GM12878 (cell line): ENCODE results near the gene PTGES2. TPM values are rescaled to one million over a fixed set of nuclear protein-coding genes. Genes with fewer than 3 reads are reported as not detected.

Source experiments
- ATAC-seq: fragments of 200-7000 bp; cut with Tn5 transposase; 3 replicates; pipeline ENCODE4 v1.9.1; 2020; ENCODE audit warnings: mild to moderate bottlenecking, moderate library complexity
- BruUV-seq: library from RNA; stranded (reverse); fragments of 400-500 nt; replicated peaks from 2 replicates; lab custom pipeline; 2021; lab: Mats Ljungman, UMichigan
- CTCF ChIA-PET: fragments of 300-600 bp; sonication (Branson Sonifier 250); formaldehyde crosslinking; extraction: SDS; loops from one replicate; lab custom pipeline; 2021; ENCODE audit warnings: inconsistent platforms; lab: Yijun Ruan, JAX
- POLR2A ChIA-PET: fragments of 350-600 bp; formaldehyde crosslinking; extraction: SDS; loops from one replicate; lab custom pipeline; 2021; ENCODE audit warnings: inconsistent platforms; lab: Charles Lee
- RAD21 ChIA-PET: fragments of 300-600 bp; sonication (Branson Sonifier 250); formaldehyde crosslinking; loops from one replicate; lab custom pipeline; 2023; ENCODE audit warnings: antibody characterized with exemption; ENCODE audit not compliant: unreplicated experiment; lab: Charles Lee
- SMC1A ChIA-PET: fragments of 300-600 bp; sonication (Branson Sonifier 250); formaldehyde crosslinking; loops from one replicate; lab custom pipeline; 2023; ENCODE audit not compliant: unreplicated experiment, uncharacterized antibody; lab: Charles Lee
- DNase-seq: peaks from one replicate; pipeline ENCODE4 v3.0.0-alpha.2; 2011; ENCODE audit warnings: low read depth, low spot score
- FAIRE-seq: peaks from 3 replicates; lab custom pipeline; 2011; peaks lifted over from hg19 to GRCh38; lab: Jason Lieb, UNC
- H2AFZ ChIP-seq: 2 replicates; pipeline ENCODE4 v1.6.0; 2011; ENCODE audit warnings: low read depth, low read length, control low read depth; ENCODE audit not compliant: control insufficient read depth
- H3K27ac ChIP-seq: 2 replicates; pipeline ENCODE4 v1.5.1; 2011; ENCODE audit warnings: control low read depth; ENCODE audit not compliant: control insufficient read depth, insufficient read depth
- H3K27me3 ChIP-seq, 2 experiments: replicated peaks in 1 of 2; 2 replicates each; pipeline versions ENCODE4 v1.6.0 to v1.6.1; 2011; ENCODE audit warnings: low read length in 1 of 2; ENCODE audit not compliant: control insufficient read depth in 2 of 2, insufficient read depth in 2 of 2
- H3K36me3 ChIP-seq, 2 experiments: 2 replicates each; pipeline ENCODE4 v1.5.1; 2011; ENCODE audit warnings: low read length in 1 of 2; ENCODE audit not compliant: control insufficient read depth in 2 of 2, insufficient read depth in 2 of 2
- H3K4me1 ChIP-seq: 2 replicates; pipeline ENCODE4 v1.6.1; 2011; ENCODE audit warnings: mild to moderate bottlenecking, low read length, moderate library complexity, mixed read lengths; ENCODE audit not compliant: control insufficient read depth, insufficient read depth
- H3K4me2 ChIP-seq: 2 replicates; pipeline ENCODE4 v1.6.0; 2011; ENCODE audit warnings: control low read depth; ENCODE audit not compliant: control insufficient read depth, insufficient read depth
- H3K4me3 ChIP-seq: fragments of 200-600 bp; sonication (generic); 2 replicates; pipeline ENCODE4 v1.5.1; 2016
- H3K79me2 ChIP-seq: 2 replicates; pipeline ENCODE4 v1.6.0; 2011; ENCODE audit warnings: low read length; ENCODE audit not compliant: control insufficient read depth, insufficient read depth
- H3K9ac ChIP-seq: 2 replicates; pipeline ENCODE4 v1.8.0; 2011; ENCODE audit warnings: low read length, control low read depth, mixed read lengths; ENCODE audit not compliant: control insufficient read depth, insufficient read depth
- H3K9me3 ChIP-seq: replicated peaks from 3 replicates; pipeline ENCODE4 v1.5.1; 2011; ENCODE audit warnings: mild to moderate bottlenecking, low read length; ENCODE audit not compliant: control insufficient read depth, insufficient read depth
- H4K20me1 ChIP-seq: 2 replicates; pipeline ENCODE4 v1.6.0; 2011; ENCODE audit not compliant: control insufficient read depth, insufficient read depth
- BACH1 ChIP-seq: fragments of 450-650 bp; IDR thresholded peaks from 2 replicates; pipeline ENCODE4 v1.6.1; 2017; ENCODE audit warnings: mild to moderate bottlenecking, borderline replicate concordance
- CREB1 ChIP-seq: IDR thresholded peaks from 2 replicates; pipeline ENCODE4 v1.6.1; 2012; ENCODE audit warnings: low read depth, mild to moderate bottlenecking, inconsistent platforms
- CREM ChIP-seq: IDR thresholded peaks from 2 replicates; pipeline ENCODE4 v1.6.1; 2014; ENCODE audit warnings: antibody characterized with exemption, low read depth
- KLF5 ChIP-seq: fragments of 450-650 bp; IDR thresholded peaks from 2 replicates; pipeline ENCODE4 v1.6.1; 2014; ENCODE audit warnings: mild to moderate bottlenecking; ENCODE audit not compliant: partially characterized antibody
- NFIC ChIP-seq: IDR thresholded peaks from 2 replicates; pipeline ENCODE4 v1.6.1; 2012; ENCODE audit warnings: low read depth, mild to moderate bottlenecking, inconsistent platforms, low read length, moderate library complexity
- NFYB ChIP-seq: IDR thresholded peaks from 2 replicates; pipeline ENCODE4 v1.6.1; 2011; ENCODE audit warnings: low read depth, mild to moderate bottlenecking, low read length, improper control_type of control experiment, moderate library complexity; ENCODE audit not compliant: insufficient read depth
- PAX8 ChIP-seq: fragments of 450-650 bp; IDR thresholded peaks from 2 replicates; pipeline ENCODE4 v1.6.1; 2017; ENCODE audit warnings: mild to moderate bottlenecking, moderate library complexity
- POLR2AphosphoS5 ChIP-seq: IDR thresholded peaks from 2 replicates; pipeline ENCODE4 v1.6.1; 2011; ENCODE audit warnings: mild to moderate bottlenecking, low read length, inconsistent platforms
- RELA ChIP-seq: fragments of 450-650 bp; IDR thresholded peaks from 2 replicates; pipeline ENCODE4 v1.8.0; 2014; ENCODE audit warnings: borderline replicate concordance; ENCODE audit not compliant: partially characterized antibody
- RFX5 ChIP-seq: IDR thresholded peaks from 2 replicates; pipeline ENCODE4 v1.6.1; 2011; ENCODE audit warnings: low read depth, low read length, improper control_type of control experiment
- SIN3A ChIP-seq: IDR thresholded peaks from 2 replicates; pipeline ENCODE4 v1.6.1; 2012; ENCODE audit warnings: low read depth, low read length, improper control_type of control experiment
- WGBS: methylation state at CpG from one replicate; pipeline ENCODE4 v1.1.6; 2016; ENCODE audit warnings: low lambda C conversion rate; ENCODE audit not compliant: insufficient replicate concordance, insufficient coverage; ENCODE audit errors: missing lambda C conversion rate; 5-methylcytosine and 5-hydroxymethylcytosine counted together
- in situ Hi-C: fragments of 300-500 bp; cut with MboI; formaldehyde crosslinking; loops from 9 replicates; pipeline ENCODE4 v1.14.3; 2018; ENCODE audit warnings: mixed read lengths
- intact Hi-C: fragments of 100-400 bp; cut with micrococcal nuclease; formaldehyde crosslinking; loops from one replicate; pipeline ENCODE4 v1.14.2; 2022; ENCODE audit not compliant: unreplicated experiment
- polyA plus RNA-seq, 11 experiments: library from polyadenylated mRNA; depleted of rRNA in 4 of 11; unstranded in 6 of 11; stranded (reverse) in 5 of 11; fragments of >200 nt; fragmentation: Nextera tagmentation in 4 of 11; fragmentation: Illumina TruSeq in 1 of 11; extraction: Ambion mirVana in 4 of 11; extraction: Trizol in 1 of 11; gene quantifications; 1 replicate in 1 of 11; 2 replicates in 10 of 11; pipeline versions ENCODE4 v1.2.1 to v1.2.3, GENCODE V29; 2011 to 2016; ENCODE audit warnings: inconsistent platforms in 2 of 11, missing spikeins in 2 of 11, low read depth in 1 of 11
- total RNA-seq, 4 experiments: library from RNA; depleted of rRNA in 3 of 4; stranded (reverse); fragments of >200 nt in 3 of 4; fragmentation: Illumina TruSeq in 1 of 4; extraction: Trizol in 1 of 4; gene quantifications; 2 replicates each; pipeline versions ENCODE4 v1.2.1 to v1.2.3, GENCODE V29; 2013 to 2021
- TF ChIP-seq, protein P1 (sequence below): IDR thresholded peaks from 2 replicates; pipeline ENCODE4 v1.6.1; 2011; ENCODE audit warnings: borderline replicate concordance, low read depth, mild to moderate bottlenecking, moderate library complexity, low read length; ENCODE audit not compliant: insufficient read depth, poor library complexity, severe bottlenecking
- TF ChIP-seq, protein P2 (sequence below): fragments of 450-650 bp; conservative IDR thresholded peaks from 2 replicates; pipeline ENCODE4 v1.6.1; 2017; ENCODE audit warnings: mild to moderate bottlenecking, moderate library complexity
- TF ChIP-seq, protein P3 (sequence below): fragments of 450-650 bp; IDR thresholded peaks from 2 replicates; pipeline ENCODE4 v1.6.1; 2016; ENCODE audit warnings: mild to moderate bottlenecking, moderate library complexity, borderline replicate concordance

Gene PTGES2
- total and polyA plus RNA-seq, 10 of the 15 experiments (the other 5 are each of a cell fraction or from before 2014, with no cell fraction given), result 2.1 to 141 (median 99.1) TPM

GRCh38 chr9:128094166-128094949, 33.2 kb downstream of the PTGES2 start:
- peak overlapping the region; percentile 85 for H3K4me2 ChIP-seq
- ChIA-PET RAD21 (interaction anchor here (1.2 to 1.5 kb wide), 3 partner anchors 23 to 139 kb away, joined by 3 to 6 read pairs (median 4); no protein-coding TSS in a partner anchor), CTCF (interaction anchor here (0.6 to 2.5 kb wide), 9 partner anchors 10 to 1968 kb away, joined by 3 to 15 read pairs (median 7); no protein-coding TSS in a partner anchor), POLR2A (interaction anchor here (0.5 to 2.7 kb wide), 4 partner anchors 11 to 30 kb away, joined by 4 to 12 read pairs (median 8); partner anchors contain the start of genes NAIF1 and SLC25A25), SMC1A (interaction anchor here (1.0 to 3.5 kb wide), 6 partner anchors 10 to 151 kb away, joined by 3 to 21 read pairs (median 5); no protein-coding TSS in a partner anchor)
- in situ Hi-C loops (no loop called here), intact Hi-C loops (no loop called here)
- FAIRE-seq (peak; percentile 13), DNase-seq (no peak), ATAC-seq (peak; percentile 99)
- peaks cover 3% of the 10 kb centered on the region; the same call in 1 of the 2 replicates for H4K20me1 ChIP-seq
- peak overlapping the region; percentile 51 for H3K27ac ChIP-seq
- H3K36me3 ChIP-seq, result peaks cover 7 to 15% of the 10 kb centered on the region in 2 experiments; a peak in 3 of 4 replicates
- H2AFZ ChIP-seq, result peak overlapping the region; percentile 50
- H3K4me1 ChIP-seq, result peaks cover 25% of the 10 kb centered on the region
- peaks cover 30% of the 10 kb centered on the region for H3K79me2 ChIP-seq
- BruUV-seq, result no TSS peak
- H3K27me3 ChIP-seq, result no peaks in the 10 kb centered on the region
- no peaks in the 10 kb centered on the region for H3K9me3 ChIP-seq
- 40% methylated on average over 8 of the region's 8 CpGs for WGBS
- H3K4me3 ChIP-seq, result no peak overlapping the region
- H3K9ac ChIP-seq, result peak overlapping the region; percentile 34
- TF ChIP-seq SIN3A (peak; percentile 35; the same call in 1 of the 2 replicates), NFIC (no peak), CREB1 (peak; percentile 83), CREM (peak; percentile 58), PAX8 (no peak), NFYB (peak; percentile 90), RELA (no peak), POLR2AphosphoS5 (peak; percentile 56), RFX5 (peak; percentile 73), KLF5 (no peak), BACH1 (no peak)
- TF ChIP-seq, protein P1, sequence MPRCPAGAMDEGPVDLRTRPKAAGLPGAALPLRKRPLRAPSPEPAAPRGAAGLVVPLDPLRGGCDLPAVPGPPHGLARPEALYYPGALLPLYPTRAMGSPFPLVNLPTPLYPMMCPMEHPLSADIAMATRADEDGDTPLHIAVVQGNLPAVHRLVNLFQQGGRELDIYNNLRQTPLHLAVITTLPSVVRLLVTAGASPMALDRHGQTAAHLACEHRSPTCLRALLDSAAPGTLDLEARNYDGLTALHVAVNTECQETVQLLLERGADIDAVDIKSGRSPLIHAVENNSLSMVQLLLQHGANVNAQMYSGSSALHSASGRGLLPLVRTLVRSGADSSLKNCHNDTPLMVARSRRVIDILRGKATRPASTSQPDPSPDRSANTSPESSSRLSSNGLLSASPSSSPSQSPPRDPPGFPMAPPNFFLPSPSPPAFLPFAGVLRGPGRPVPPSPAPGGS, result peak; percentile 13
- TF ChIP-seq, protein P2, sequence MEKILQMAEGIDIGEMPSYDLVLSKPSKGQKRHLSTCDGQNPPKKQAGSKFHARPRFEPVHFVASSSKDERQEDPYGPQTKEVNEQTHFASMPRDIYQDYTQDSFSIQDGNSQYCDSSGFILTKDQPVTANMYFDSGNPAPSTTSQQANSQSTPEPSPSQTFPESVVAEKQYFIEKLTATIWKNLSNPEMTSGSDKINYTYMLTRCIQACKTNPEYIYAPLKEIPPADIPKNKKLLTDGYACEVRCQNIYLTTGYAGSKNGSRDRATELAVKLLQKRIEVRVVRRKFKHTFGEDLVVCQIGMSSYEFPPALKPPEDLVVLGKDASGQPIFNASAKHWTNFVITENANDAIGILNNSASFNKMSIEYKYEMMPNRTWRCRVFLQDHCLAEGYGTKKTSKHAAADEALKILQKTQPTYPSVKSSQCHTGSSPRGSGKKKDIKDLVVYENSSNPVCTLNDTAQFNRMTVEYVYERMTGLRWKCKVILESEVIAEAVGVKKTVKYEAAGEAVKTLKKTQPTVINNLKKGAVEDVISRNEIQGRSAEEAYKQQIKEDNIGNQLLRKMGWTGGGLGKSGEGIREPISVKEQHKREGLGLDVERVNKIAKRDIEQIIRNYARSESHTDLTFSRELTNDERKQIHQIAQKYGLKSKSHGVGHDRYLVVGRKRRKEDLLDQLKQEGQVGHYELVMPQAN, result 0 out of 2 replicates have a peak, but pooled peaks have one; percentile 34
- TF ChIP-seq, protein P3, sequence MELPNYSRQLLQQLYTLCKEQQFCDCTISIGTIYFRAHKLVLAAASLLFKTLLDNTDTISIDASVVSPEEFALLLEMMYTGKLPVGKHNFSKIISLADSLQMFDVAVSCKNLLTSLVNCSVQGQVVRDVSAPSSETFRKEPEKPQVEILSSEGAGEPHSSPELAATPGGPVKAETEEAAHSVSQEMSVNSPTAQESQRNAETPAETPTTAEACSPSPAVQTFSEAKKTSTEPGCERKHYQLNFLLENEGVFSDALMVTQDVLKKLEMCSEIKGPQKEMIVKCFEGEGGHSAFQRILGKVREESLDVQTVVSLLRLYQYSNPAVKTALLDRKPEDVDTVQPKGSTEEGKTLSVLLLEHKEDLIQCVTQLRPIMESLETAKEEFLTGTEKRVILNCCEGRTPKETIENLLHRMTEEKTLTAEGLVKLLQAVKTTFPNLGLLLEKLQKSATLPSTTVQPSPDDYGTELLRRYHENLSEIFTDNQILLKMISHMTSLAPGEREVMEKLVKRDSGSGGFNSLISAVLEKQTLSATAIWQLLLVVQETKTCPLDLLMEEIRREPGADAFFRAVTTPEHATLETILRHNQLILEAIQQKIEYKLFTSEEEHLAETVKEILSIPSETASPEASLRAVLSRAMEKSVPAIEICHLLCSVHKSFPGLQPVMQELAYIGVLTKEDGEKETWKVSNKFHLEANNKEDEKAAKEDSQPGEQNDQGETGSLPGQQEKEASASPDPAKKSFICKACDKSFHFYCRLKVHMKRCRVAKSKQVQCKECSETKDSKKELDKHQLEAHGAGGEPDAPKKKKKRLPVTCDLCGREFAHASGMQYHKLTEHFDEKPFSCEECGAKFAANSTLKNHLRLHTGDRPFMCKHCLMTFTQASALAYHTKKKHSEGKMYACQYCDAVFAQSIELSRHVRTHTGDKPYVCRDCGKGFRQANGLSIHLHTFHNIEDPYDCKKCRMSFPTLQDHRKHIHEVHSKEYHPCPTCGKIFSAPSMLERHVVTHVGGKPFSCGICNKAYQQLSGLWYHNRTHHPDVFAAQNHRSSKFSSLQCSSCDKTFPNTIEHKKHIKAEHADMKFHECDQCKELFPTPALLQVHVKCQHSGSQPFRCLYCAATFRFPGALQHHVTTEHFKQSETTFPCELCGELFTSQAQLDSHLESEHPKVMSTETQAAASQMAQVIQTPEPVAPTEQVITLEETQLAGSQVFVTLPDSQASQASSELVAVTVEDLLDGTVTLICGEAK, result no peak; the same call in 1 of the 2 replicates
